Measurements from ENCODE around the gene CALML5. TPM values are rescaled to one million over a fixed set of nuclear protein-coding genes. Genes with fewer than 3 reads are reported as not detected.

The CALML5 gene
- total and polyA plus RNA-seq, 9 of the 15 experiments (the other 6 are each of a cell fraction or from before 2014, with no cell fraction given), result not detected

GRCh38 chr10:5547931-5548660, 48.7 kb upstream of the CALML5 start (continued):
- no peak for TF ChIP-seq AFF1 (IDR thresholded peaks at IDR 0.05; ENCODE audit: low read depth in 1 of 2, partially characterized antibody in 2 of 2)
- no peak for TF ChIP-seq REST (IDR thresholded peaks at IDR 0.05; ENCODE audit: borderline replicate concordance)
- 0 out of 2 replicates have a peak, but pooled peaks have one; percentile 26 for TF ChIP-seq REST (CRISPR knock-in tag; IDR thresholded peaks at IDR 0.05; ENCODE audit: low read depth)
- TF ChIP-seq MAX (CRISPR knock-in tag; IDR thresholded peaks at IDR 0.05), result no peak
- no peak for TF ChIP-seq ETS1 (conservative IDR thresholded peaks at IDR 0.05; ENCODE audit: control insufficient read depth, low read depth, low read length)
